Suppressor macrophage (primary cell): ENCODE measurements around the gene HBE1.
A peak's percentile ranks its signal among the peaks of the same experiment; 100 is the strongest.
"Not testable (repeated sequence)": the region's sequence is repeated elsewhere in the genome, so short reads cannot be mapped to it uniquely, and the experiment has no call there.

ENCODE experiments used
- DNase-seq, 4 experiments: peaks; one replicate each; pipeline ENCODE4 v3.0.0-alpha.2; 2020 to 2022

HBE1 gene

GRCh38 chr11:5252192-5252918 is 17.4 kb downstream of the HBE1 start:
- no peak for DNase-seq

GRCh38 chr11:5251746-5252145 is 18.0 kb downstream of the HBE1 start:
- no peak for DNase-seq

- DNase-seq = no peak
These were observed 19.1 kb downstream of the HBE1 start for GRCh38 chr11:5250543-5251204.

GRCh38 chr11:5249807-5250396 is 19.8 kb downstream of the HBE1 start, which contains the start of gene HBG1:
Gene HBG1, minus strand, starts transcription at chr11:5249857. Its CDS starts 53 bp downstream, at chr11:5249804.
- DNase-seq = not testable (repeated sequence)

GRCh38 chr11:5248498-5248897 is 21.2 kb downstream of the HBE1 start:
- not testable (repeated sequence) for DNase-seq

GRCh38 chr11:5247472-5248192 is 22.1 kb downstream of the HBE1 start:
- no peak for DNase-seq

GRCh38 chr11:5246772-5247471 is 22.8 kb downstream of the HBE1 start:
- DNase-seq = no peak

GRCh38 chr11:5245155-5245554 is 24.6 kb downstream of the HBE1 start:
- DNase-seq = no peak

GRCh38 chr11:5243816-5244180 is 25.9 kb downstream of the HBE1 start:
- DNase-seq = no peak

GRCh38 chr11:5242933-5243815 is 26.6 kb downstream of the HBE1 start:
- no peak for DNase-seq

- no peak for DNase-seq
These were observed 27.5 kb downstream of the HBE1 start for GRCh38 chr11:5242208-5242607.

- no peak for DNase-seq
These were observed 28.3 kb downstream of the HBE1 start for GRCh38 chr11:5241458-5241857.

GRCh38 chr11:5240458-5240857 is 29.3 kb downstream of the HBE1 start:
- peak in 1 of 4 experiments; percentile 26 for DNase-seq

- no peak for DNase-seq
These were observed 29.7 kb downstream of the HBE1 start for GRCh38 chr11:5240056-5240455.

GRCh38 chr11:5239046-5239445 is 30.7 kb downstream of the HBE1 start:
- DNase-seq = peak in 2 of 4 experiments; percentile 59

GRCh38 chr11:5238486-5238885 is 31.3 kb downstream of the HBE1 start:
- peak; percentile 35 to 63 (median 50) for DNase-seq

- DNase-seq = no peak
These were observed 32.3 kb downstream of the HBE1 start for GRCh38 chr11:5237420-5237819.

GRCh38 chr11:5235364-5236095 is 34.2 kb downstream of the HBE1 start:
- no peak for DNase-seq

- peak in 3 of 4 experiments; percentile 20 to 34 (median 28) for DNase-seq
These were observed 35.3 kb downstream of the HBE1 start, which contains the start of gene HBD for GRCh38 chr11:5234381-5234834. Gene HBD, minus strand, starts transcription at chr11:5234483. Its CDS starts 50 bp downstream, at chr11:5234433.

GRCh38 chr11:5233307-5233706 is 36.4 kb downstream of the HBE1 start:
- DNase-seq = no peak
